ENCODE data around the gene GNB4.

Gene GNB4

GRCh38 chr3:179348325-179349013 is 102.8 kb downstream of the GNB4 start:
- no peak for DNase-seq

- DNase-seq: peak; percentile 85
Measured at GRCh38 chr3:179347345-179348194, 103.7 kb downstream of the GNB4 start, which contains the start of gene MFN1. Gene MFN1 (plus strand): TSS chr3:179347709. CDS start chr3:179348852, 1,143 bp downstream.

Measured in T1000 (cell line).